ENCODE data around the gene AKAP13.

The AKAP13 gene

GRCh38 chr15:85604194-85604593 is 223.8 kb downstream of the AKAP13 start:
- no peak for DNase-seq

GRCh38 chr15:85606738-85607137 is 226.3 kb downstream of the AKAP13 start:
- no peak for DNase-seq

- DNase-seq, result no peak
These were observed 226.9 kb downstream of the AKAP13 start for GRCh38 chr15:85607141-85607806.

GRCh38 chr15:85607842-85608241 is 227.4 kb downstream of the AKAP13 start:
- no peak for DNase-seq

GRCh38 chr15:85609492-85609891 is 229.1 kb downstream of the AKAP13 start:
- no peak for DNase-seq

GRCh38 chr15:85611361-85611760 is 231.0 kb downstream of the AKAP13 start:
- DNase-seq, result no peak

- DNase-seq, result no peak
These were observed 233.7 kb downstream of the AKAP13 start for GRCh38 chr15:85614059-85614458.

GRCh38 chr15:85615930-85616329 is 235.5 kb downstream of the AKAP13 start:
- DNase-seq, result no peak

- no peak for DNase-seq
These were observed 236.2 kb downstream of the AKAP13 start for GRCh38 chr15:85616549-85617110.

GRCh38 chr15:85618228-85618505 is 237.8 kb downstream of the AKAP13 start:
- no peak for DNase-seq

GRCh38 chr15:85618956-85619491 is 238.6 kb downstream of the AKAP13 start:
- peak in 1 of 2 donors; percentile 35 for DNase-seq

GRCh38 chr15:85619992-85620689 is 239.7 kb downstream of the AKAP13 start:
- DNase-seq, result no peak

- no peak for DNase-seq
These were observed 240.3 kb downstream of the AKAP13 start for GRCh38 chr15:85620690-85621049.

GRCh38 chr15:85621094-85621493 is 240.7 kb downstream of the AKAP13 start:
- DNase-seq, result no peak

GRCh38 chr15:85622221-85622831 is 241.9 kb downstream of the AKAP13 start:
- DNase-seq, result no peak

GRCh38 chr15:85623315-85624049 is 243.1 kb downstream of the AKAP13 start:
- no peak for DNase-seq

GRCh38 chr15:85624291-85624801 is 243.9 kb downstream of the AKAP13 start:
- no peak for DNase-seq

GRCh38 chr15:85625166-85625830 is 244.9 kb downstream of the AKAP13 start:
- DNase-seq, result no peak

- DNase-seq, result no peak
These were observed 245.5 kb downstream of the AKAP13 start for GRCh38 chr15:85625856-85626255.

GRCh38 chr15:85627213-85627935 is 247.0 kb downstream of the AKAP13 start:
- DNase-seq, result no peak

GRCh38 chr15:85630311-85630710 is 249.9 kb downstream of the AKAP13 start:
- DNase-seq, result no peak

- no peak for DNase-seq
These were observed 250.6 kb downstream of the AKAP13 start for GRCh38 chr15:85631018-85631417.
